ENCODE measurements around the gene DENND5B.
"Not testable (repeated sequence)": the region's sequence is repeated elsewhere in the genome, so short reads cannot be mapped to it uniquely, and the experiment has no call there.

DENND5B gene

GRCh38 chr12:31506515-31507306 is 84.2 kb downstream of the DENND5B start:
- no peak for DNase-seq (ENCODE audit: low spot score)

GRCh38 chr12:31504625-31505222 is 86.2 kb downstream of the DENND5B start:
- DNase-seq (ENCODE audit: low spot score), result no peak

- not testable (repeated sequence) for DNase-seq (ENCODE audit: low spot score)
These were observed 89.9 kb downstream of the DENND5B start for GRCh38 chr12:31501014-31501413.

GRCh38 chr12:31499567-31499966 is 91.4 kb downstream of the DENND5B start:
- DNase-seq (ENCODE audit: low spot score), result no peak

- DNase-seq (ENCODE audit: low spot score), result no peak
These were observed 92.5 kb downstream of the DENND5B start for GRCh38 chr12:31498424-31498823.

- no peak for DNase-seq (ENCODE audit: low spot score)
These were observed 94.7 kb downstream of the DENND5B start for GRCh38 chr12:31496257-31496656.

- no peak for DNase-seq (ENCODE audit: low spot score)
These were observed 96.5 kb downstream of the DENND5B start for GRCh38 chr12:31494455-31494854.

GRCh38 chr12:31492599-31493196 is 98.2 kb downstream of the DENND5B start:
- no peak for DNase-seq (ENCODE audit: low spot score)

GRCh38 chr12:31491841-31492598 is 98.9 kb downstream of the DENND5B start:
- DNase-seq (ENCODE audit: low spot score), result no peak

GRCh38 chr12:31491241-31491794 is 99.6 kb downstream of the DENND5B start:
- DNase-seq (ENCODE audit: low spot score), result no peak

- no peak for DNase-seq (ENCODE audit: low spot score)
These were observed 102.1 kb downstream of the DENND5B start for GRCh38 chr12:31488737-31489338.

GRCh38 chr12:31485571-31485970 is 105.4 kb downstream of the DENND5B start:
- DNase-seq (ENCODE audit: low spot score), result no peak

GRCh38 chr12:31482816-31483215 is 108.1 kb downstream of the DENND5B start:
- DNase-seq (ENCODE audit: low spot score), result no peak

- no peak for DNase-seq (ENCODE audit: low spot score)
These were observed 109.5 kb downstream of the DENND5B start for GRCh38 chr12:31481415-31481814.

- DNase-seq (ENCODE audit: low spot score), result no peak
These were observed 111.3 kb downstream of the DENND5B start for GRCh38 chr12:31479516-31480210.

GRCh38 chr12:31478898-31479297 is 112.0 kb downstream of the DENND5B start:
- DNase-seq (ENCODE audit: low spot score), result no peak

- DNase-seq (ENCODE audit: low spot score), result no peak
These were observed 112.5 kb downstream of the DENND5B start for GRCh38 chr12:31478425-31478824.

GRCh38 chr12:31477687-31478086 is 113.2 kb downstream of the DENND5B start:
- DNase-seq (ENCODE audit: low spot score), result peak; percentile 37

GRCh38 chr12:31476437-31476836 is 114.5 kb downstream of the DENND5B start:
- no peak for DNase-seq (ENCODE audit: low spot score)

- DNase-seq (ENCODE audit: low spot score), result not testable (repeated sequence)
These were observed 115.3 kb downstream of the DENND5B start for GRCh38 chr12:31475610-31476009.

- DNase-seq (ENCODE audit: low spot score), result no peak
These were observed 116.2 kb downstream of the DENND5B start for GRCh38 chr12:31474751-31475150.

Data from D341Med (cell line).